Measurements from ENCODE around the gene UBA5.
A peak's percentile ranks its signal among the peaks of the same experiment; 100 is the strongest.

UBA5 gene

DNA sequence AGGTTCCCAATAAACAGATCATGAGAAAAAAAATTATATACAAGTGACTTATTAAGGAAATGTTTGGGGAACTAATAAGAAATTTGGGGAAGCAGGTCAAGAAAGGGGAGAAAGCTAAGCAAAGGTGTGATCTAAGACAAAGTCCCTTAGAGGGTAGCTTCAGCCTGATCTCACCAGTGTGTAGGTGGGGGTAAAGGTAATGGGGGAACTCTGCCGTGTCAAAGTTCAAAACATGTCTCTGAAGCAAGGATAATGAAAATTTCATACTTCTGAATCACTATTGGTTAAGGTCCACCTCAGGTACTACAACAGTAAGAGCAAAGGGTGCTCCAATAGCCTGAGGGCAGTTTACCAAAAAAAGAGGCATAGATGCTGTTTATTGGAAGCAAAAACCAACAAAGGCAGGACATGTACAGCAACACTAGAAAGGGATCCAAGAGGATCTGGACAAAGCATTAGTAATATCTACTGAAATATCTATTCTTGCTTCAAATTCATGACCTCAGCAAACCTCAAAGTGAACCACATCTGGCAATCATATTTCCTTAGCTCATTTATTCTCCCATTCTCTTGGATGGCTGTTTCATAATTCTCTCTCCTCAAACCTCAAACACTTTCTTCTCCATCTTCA lies 7.4 kb upstream of the UBA5 start:
- DNase-seq (ENCODE audit: low read depth): peak; percentile 84
- no peak overlapping the region for H3K4me3 ChIP-seq (ENCODE audit: low read length)
- TF ChIP-seq, protein P1, sequence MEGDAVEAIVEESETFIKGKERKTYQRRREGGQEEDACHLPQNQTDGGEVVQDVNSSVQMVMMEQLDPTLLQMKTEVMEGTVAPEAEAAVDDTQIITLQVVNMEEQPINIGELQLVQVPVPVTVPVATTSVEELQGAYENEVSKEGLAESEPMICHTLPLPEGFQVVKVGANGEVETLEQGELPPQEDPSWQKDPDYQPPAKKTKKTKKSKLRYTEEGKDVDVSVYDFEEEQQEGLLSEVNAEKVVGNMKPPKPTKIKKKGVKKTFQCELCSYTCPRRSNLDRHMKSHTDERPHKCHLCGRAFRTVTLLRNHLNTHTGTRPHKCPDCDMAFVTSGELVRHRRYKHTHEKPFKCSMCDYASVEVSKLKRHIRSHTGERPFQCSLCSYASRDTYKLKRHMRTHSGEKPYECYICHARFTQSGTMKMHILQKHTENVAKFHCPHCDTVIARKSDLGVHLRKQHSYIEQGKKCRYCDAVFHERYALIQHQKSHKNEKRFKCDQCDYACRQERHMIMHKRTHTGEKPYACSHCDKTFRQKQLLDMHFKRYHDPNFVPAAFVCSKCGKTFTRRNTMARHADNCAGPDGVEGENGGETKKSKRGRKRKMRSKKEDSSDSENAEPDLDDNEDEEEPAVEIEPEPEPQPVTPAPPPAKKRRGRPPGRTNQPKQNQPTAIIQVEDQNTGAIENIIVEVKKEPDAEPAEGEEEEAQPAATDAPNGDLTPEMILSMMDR (conservative IDR thresholded peaks at IDR 0.05; ENCODE audit: low read length): no peak

DNA sequence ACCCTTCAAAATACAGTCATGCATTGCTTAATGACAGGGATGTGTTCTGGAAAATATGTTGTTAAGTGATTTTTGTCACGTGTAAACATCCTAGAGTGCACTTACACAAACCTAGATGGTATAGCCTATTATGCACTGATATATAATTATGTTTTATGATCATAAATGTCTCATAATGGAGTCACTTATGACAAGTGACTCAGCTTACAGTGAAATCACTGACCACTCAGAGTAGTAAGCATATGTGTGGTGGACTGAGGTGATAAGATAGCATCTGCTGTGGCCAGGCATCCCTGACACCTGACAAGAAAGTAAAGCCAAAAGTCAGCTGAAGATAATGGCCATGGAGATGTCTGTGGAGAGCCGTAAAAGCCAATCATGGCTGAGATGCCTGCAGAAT lies 5.9 kb upstream of the UBA5 start:
- DNase-seq (ENCODE audit: low read depth): no peak
- H3K4me3 ChIP-seq (ENCODE audit: low read length): no peak overlapping the region
- TF ChIP-seq, protein P1 (conservative IDR thresholded peaks at IDR 0.05; ENCODE audit: low read length): no peak

DNA sequence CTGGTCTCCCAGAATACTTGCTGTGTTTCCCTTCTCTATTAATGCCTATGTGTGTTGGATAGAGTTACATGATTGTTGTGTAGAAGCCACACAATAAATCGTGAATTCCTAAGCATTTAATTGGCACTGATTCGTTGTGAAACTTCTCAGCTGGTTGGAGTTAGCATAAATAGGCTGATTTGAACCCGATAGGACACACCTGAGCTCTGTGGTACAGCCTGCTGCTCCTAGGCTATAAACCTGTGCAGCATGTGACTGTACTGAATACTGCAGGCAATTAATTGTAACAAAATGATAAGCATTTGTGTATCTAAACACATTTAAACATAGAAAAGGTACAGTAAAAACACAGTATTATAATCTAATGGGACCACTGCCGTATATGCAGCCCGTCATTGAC lies 5.4 kb upstream of the UBA5 start:
- TF ChIP-seq, protein P1 (conservative IDR thresholded peaks at IDR 0.05; ENCODE audit: low read length): no peak
- DNase-seq (ENCODE audit: low read depth): peak; percentile 59
- no peak overlapping the region for H3K4me3 ChIP-seq (ENCODE audit: low read length)

DNA sequence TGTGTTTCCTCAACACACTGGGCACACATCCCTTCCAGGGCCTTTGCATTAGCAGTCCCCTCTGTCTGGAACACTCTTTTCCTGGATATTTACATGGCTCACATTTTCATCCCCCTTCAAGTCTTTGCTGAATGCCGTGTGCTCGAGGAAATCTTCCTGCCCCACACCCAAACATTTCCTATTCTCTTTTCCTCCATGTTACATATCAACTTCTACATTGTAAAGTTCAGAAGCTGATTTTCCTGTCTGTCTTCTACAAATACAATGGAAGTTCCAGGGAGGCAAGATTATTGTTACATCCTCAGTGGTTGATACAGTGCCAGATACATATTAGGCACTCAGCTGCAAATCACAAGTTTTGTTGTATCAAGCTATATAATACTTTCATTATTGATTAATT lies 4.7 kb upstream of the UBA5 start:
- no peak overlapping the region for H3K4me3 ChIP-seq (ENCODE audit: low read length)
- no peak for DNase-seq (ENCODE audit: low read depth)
- TF ChIP-seq, protein P1 (conservative IDR thresholded peaks at IDR 0.05; ENCODE audit: low read length): no peak

DNA sequence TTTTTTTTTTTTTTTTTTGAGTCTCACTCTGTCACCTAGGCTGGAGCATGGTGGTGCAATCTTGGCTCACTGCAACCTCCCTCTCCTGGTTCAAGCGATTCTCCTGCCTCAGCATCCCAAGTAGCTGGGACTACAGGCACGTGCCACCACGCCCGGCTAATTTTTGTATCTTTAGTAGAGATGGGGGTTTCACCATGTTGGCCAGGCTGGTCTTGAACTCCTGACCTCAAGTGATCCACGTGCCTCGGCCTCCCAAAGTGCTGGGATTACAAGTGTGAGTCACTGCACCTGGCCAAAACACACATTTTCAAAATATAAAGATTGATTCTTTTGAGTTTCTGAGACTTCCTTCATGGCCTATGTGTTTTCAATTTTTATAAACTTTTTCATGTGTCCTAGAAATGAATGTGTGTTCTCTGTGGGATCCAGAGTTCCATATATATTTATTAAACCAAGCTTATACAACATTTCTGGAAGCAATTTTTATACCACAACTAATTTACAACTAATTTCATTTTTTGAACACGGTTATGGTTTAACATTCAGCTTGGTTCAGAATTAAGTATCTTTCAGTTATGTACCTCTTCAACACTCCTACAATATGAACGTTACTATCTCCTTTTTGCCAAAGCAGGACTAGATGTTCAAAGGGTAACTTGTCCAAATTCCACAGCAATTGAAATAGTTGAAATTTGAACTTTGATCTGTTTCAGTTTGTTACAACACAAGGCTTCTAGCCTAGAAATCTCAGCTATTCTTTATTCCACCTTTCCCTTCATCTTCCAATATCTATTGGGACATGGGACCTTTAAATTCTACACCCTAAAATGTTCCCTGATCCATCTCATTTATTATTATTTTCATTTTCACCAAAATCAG lies 2.0 kb upstream of the UBA5 start:
- DNase-seq (ENCODE audit: low read depth): no peak
- H3K4me3 ChIP-seq (ENCODE audit: low read length): peak overlapping the region; percentile 78
- TF ChIP-seq, protein P1 (conservative IDR thresholded peaks at IDR 0.05; ENCODE audit: low read length): no peak

DNA sequence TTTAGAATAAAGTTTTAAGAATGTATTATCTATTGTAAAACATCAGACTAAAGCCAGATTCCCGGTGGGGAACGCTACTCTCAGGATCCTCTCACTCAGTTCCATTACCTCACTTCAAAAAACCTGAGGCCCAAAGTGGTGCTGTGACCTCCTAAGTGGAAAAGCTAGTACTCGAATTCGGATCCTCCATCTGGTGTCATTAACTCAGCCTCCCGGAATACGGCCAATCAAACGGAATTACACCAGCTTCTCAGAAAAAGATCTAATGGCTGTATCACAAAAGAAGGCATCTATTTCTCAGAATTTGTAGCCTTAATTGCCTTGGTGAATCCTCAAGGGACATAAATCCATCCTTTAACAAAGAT lies 1.1 kb upstream of the UBA5 start:
- no peak for DNase-seq (ENCODE audit: low read depth)
- TF ChIP-seq, protein P1 (conservative IDR thresholded peaks at IDR 0.05; ENCODE audit: low read length): no peak
- H3K4me3 ChIP-seq (ENCODE audit: low read length): peak overlapping the region; percentile 78

All from AG10803 (cell line).